OCI-LY1 (cell line): ENCODE results near the gene FOXP3.

ENCODE experiments used
- H2AFZ ChIP-seq: fragments of 200-600 bp; sonication (generic), shearing (Covaris generic); 2 replicates; pipeline ENCODE4 v1.6.0; 2014; ENCODE audit warnings: antibody characterized with exemption, mild to moderate bottlenecking, low read length
- H3F3A ChIP-seq: fragments of 200-600 bp; sonication (generic), shearing (Covaris generic); 2 replicates; pipeline ENCODE4 v1.6.0; 2014; ENCODE audit warnings: mild to moderate bottlenecking, antibody characterized with exemption, low read length, moderate library complexity; ENCODE audit not compliant: insufficient read depth
- H3K27ac ChIP-seq: fragments of 200-600 bp; sonication (generic); 2 replicates; pipeline ENCODE4 v1.5.1; 2014; ENCODE audit warnings: low read length, mixed run types, mild to moderate bottlenecking, low read depth; ENCODE audit not compliant: poor library complexity, severe bottlenecking
- H3K27me3 ChIP-seq: fragments of 200-600 bp; sonication (generic); 2 replicates; pipeline ENCODE4 v1.6.0; 2014; ENCODE audit warnings: antibody characterized with exemption, mild to moderate bottlenecking, low read length, moderate library complexity; ENCODE audit not compliant: insufficient read depth
- H3K36me3 ChIP-seq: fragments of 200-600 bp; sonication (generic); 2 replicates; pipeline ENCODE4 v1.6.1; 2014; ENCODE audit warnings: mild to moderate bottlenecking, antibody characterized with exemption, low read length, moderate library complexity, mixed read lengths; ENCODE audit not compliant: insufficient read depth
- H3K4me1 ChIP-seq: fragments of 200-600 bp; sonication (generic); 2 replicates; pipeline ENCODE4 v1.5.1; 2014; ENCODE audit warnings: mild to moderate bottlenecking, low read length, moderate library complexity; ENCODE audit not compliant: insufficient read depth, severe bottlenecking
- H3K4me2 ChIP-seq: fragments of 200-600 bp; sonication (generic), shearing (Covaris generic); 2 replicates; pipeline ENCODE4 v1.6.1; 2014; ENCODE audit warnings: low read length
- H3K4me3 ChIP-seq: fragments of 200-600 bp; sonication (generic); 2 replicates; pipeline ENCODE4 v1.5.1; 2014; ENCODE audit warnings: low read length, low read depth, mild to moderate bottlenecking, mixed read lengths; ENCODE audit not compliant: poor library complexity, severe bottlenecking
- H3K79me2 ChIP-seq: fragments of 200-600 bp; shearing (Covaris generic); 2 replicates; pipeline ENCODE4 v1.6.1; 2016; ENCODE audit warnings: mixed run types, low read length, mixed read lengths; ENCODE audit not compliant: insufficient read depth
- H3K9ac ChIP-seq: fragments of 200-600 bp; sonication (generic), shearing (Covaris generic); 2 replicates; pipeline ENCODE4 v1.6.1; 2014; ENCODE audit warnings: mild to moderate bottlenecking, low read length, mixed read lengths
- H3K9me2 ChIP-seq: fragments of 200-600 bp; sonication (generic), shearing (Covaris generic); 2 replicates; pipeline ENCODE4 v1.6.1; 2014; ENCODE audit warnings: low read depth, mild to moderate bottlenecking, low read length, mixed read lengths
- H3K9me3 ChIP-seq: fragments of 200-600 bp; shearing (Covaris generic); 2 replicates; pipeline ENCODE4 v1.6.1; 2014; ENCODE audit warnings: low read length, mixed read lengths
- H4K20me1 ChIP-seq: fragments of 200-600 bp; sonication (generic), shearing (Covaris generic); 2 replicates; pipeline ENCODE4 v1.6.0; 2016; ENCODE audit warnings: mild to moderate bottlenecking, low read length; ENCODE audit not compliant: insufficient read depth
- CTCF ChIP-seq: fragments of 200-600 bp; sonication (generic), shearing (Covaris generic); IDR thresholded peaks from 2 replicates; pipeline ENCODE4 v1.5.1; 2017; ENCODE audit warnings: mild to moderate bottlenecking, antibody characterized with exemption, low read length, moderate library complexity, mixed read lengths
- EZH2 ChIP-seq: fragments of 200-600 bp; sonication (generic), shearing (Covaris generic); IDR thresholded peaks from 2 replicates; pipeline ENCODE4 v1.8.0; 2017; ENCODE audit warnings: borderline replicate concordance, mixed run types, mild to moderate bottlenecking, antibody characterized with exemption, low read length, moderate library complexity, mixed read lengths

Gene FOXP3

DNA sequence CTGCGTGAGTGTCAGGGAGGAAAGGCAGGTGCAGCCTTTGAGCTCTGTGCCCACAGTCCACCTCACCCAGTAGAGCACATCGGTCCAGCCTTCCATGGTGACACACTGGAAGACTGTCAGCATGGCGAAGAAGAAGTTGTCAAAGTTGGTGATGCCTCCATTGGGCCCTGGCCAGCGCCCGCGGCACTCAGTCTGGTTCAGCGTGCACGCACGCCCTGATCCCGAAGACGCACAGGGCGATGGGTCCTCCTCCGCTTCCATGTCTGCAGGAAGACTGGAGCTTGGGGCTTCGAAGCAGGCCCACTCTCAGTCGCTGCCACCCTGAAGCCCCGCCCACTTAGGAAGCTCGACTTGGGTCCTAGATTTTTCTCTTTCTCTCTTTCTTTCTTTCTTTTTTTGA lies 36.3 kb downstream of the FOXP3 start:
- no peak overlapping the region for H3K4me3 ChIP-seq
- H3K79me2 ChIP-seq = no peaks in the 10 kb centered on the region
- no peak overlapping the region for H2AFZ ChIP-seq
- no peaks in the 10 kb centered on the region for H4K20me1 ChIP-seq
- no peak overlapping the region for H3K27ac ChIP-seq
- H3K9ac ChIP-seq = no peak overlapping the region
- no peaks in the 10 kb centered on the region for H3K9me2 ChIP-seq
- H3K27me3 ChIP-seq = no peaks in the 10 kb centered on the region
- no peak for TF ChIP-seq EZH2
- TF ChIP-seq CTCF = no peak
- H3K9me3 ChIP-seq = no peaks in the 10 kb centered on the region
- H3K36me3 ChIP-seq = no peaks in the 10 kb centered on the region
- no peak overlapping the region for H3K4me2 ChIP-seq
- H3F3A ChIP-seq = no peaks in the 10 kb centered on the region
- peaks cover 15% of the 10 kb centered on the region for H3K4me1 ChIP-seq

GRCh38 chrX:49227726-49228125 lies 36.8 kb downstream of the FOXP3 start:
- H3K9me2 ChIP-seq = no peaks in the 10 kb centered on the region
- H3K36me3 ChIP-seq = no peaks in the 10 kb centered on the region
- TF ChIP-seq EZH2 (no peak), CTCF (no peak)
- H3K9ac ChIP-seq = no peak overlapping the region
- H3K27me3 ChIP-seq = no peaks in the 10 kb centered on the region
- no peak overlapping the region for H3K4me3 ChIP-seq
- H4K20me1 ChIP-seq = no peaks in the 10 kb centered on the region
- H2AFZ ChIP-seq = no peak overlapping the region
- no peak overlapping the region for H3K4me2 ChIP-seq
- no peaks in the 10 kb centered on the region for H3K9me3 ChIP-seq
- no peak overlapping the region for H3K27ac ChIP-seq
- H3K79me2 ChIP-seq = no peaks in the 10 kb centered on the region
- H3F3A ChIP-seq = no peaks in the 10 kb centered on the region
- H3K4me1 ChIP-seq = peaks cover 15% of the 10 kb centered on the region

- Histone ChIP-seq H3K9me2 (no peaks in the 10 kb centered on the region), H3K27ac (no peak overlapping the region), H3K36me3 (no peaks in the 10 kb centered on the region), H3F3A (no peaks in the 10 kb centered on the region), H3K4me2 (no peak overlapping the region), H3K4me1 (peaks cover 15% of the 10 kb centered on the region), H2AFZ (no peak overlapping the region), H3K9ac (no peak overlapping the region), H3K4me3 (no peak overlapping the region), H3K9me3 (no peaks in the 10 kb centered on the region), H3K27me3 (no peaks in the 10 kb centered on the region), H4K20me1 (no peaks in the 10 kb centered on the region), H3K79me2 (no peaks in the 10 kb centered on the region)
- TF ChIP-seq CTCF (no peak), EZH2 (no peak)
These were observed 37.6 kb downstream of the FOXP3 start for GRCh38 chrX:49226946-49227345.
